Peyer's patch (tissue), 4 donors: Measurements from ENCODE around the gene TMEM235.

ENCODE experiments used
- CTCF ChIP-seq, 6 experiments: fragments of 450-650 bp in 4 of 6; fragments of 200-600 bp in 2 of 6; sonication (generic) in 1 of 6; IDR thresholded peaks; one replicate each; pipeline ENCODE4 v1.5.1; 2017 to 2019; ENCODE audit warnings: antibody characterized with exemption in 6 of 6, mild to moderate bottlenecking in 3 of 6, moderate library complexity in 1 of 6
- POLR2A ChIP-seq, 2 donors: fragments of 450-650 bp; IDR thresholded peaks; one replicate each; pipeline ENCODE4 v1.5.1; 2017; ENCODE audit warnings: antibody characterized with exemption in 2 of 2, mild to moderate bottlenecking in 2 of 2, moderate library complexity in 2 of 2

DNA sequence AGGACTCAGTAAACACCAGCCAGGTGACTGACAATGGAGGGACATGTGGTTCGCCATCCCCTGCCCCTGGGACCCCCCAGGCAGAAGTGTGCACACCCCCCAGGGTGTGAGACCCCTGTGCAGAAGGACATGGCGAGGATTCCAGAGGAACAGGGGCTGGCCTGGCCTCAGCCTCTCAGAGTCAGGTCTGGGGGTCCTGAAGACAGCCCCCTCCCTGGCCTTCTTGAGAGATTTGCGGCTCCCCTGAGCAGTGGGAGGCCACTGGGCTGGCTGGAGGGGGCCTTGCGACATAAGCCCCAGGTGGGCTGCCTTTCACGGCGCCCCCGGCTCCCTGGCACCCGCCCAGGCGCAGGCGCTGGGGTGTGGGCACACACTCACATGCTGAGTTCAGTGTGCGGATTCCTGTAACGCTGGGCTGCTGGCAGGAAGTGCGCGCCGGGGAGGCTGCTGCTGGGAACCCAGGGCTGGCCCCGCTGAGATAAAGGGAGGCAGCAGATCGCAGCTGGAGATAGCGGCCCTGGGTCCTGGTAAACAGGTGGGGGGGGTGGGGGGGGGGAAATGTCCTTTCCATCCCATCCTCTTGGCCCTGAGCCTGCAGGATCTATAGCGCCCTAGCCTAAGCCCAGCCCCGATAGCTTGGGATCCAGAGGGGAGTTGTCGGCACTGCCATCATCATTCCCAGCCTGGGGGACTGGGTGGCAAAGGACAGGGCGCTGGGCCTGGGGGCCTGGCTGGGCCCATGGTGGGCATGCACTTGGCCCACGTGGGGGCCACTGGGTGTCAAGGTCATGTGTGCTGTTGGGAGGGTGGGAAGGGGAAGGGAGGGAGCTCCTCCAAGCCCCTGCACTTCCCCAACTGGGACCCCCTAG lies 27.1 kb downstream of the TMEM235 start:
- TF ChIP-seq CTCF (IDR thresholded peaks at IDR 0.05) (no peak), POLR2A (IDR thresholded peaks at IDR 0.05) (no peak)
